ENCODE measurements around the gene SCG3.

Gene SCG3

DNA sequence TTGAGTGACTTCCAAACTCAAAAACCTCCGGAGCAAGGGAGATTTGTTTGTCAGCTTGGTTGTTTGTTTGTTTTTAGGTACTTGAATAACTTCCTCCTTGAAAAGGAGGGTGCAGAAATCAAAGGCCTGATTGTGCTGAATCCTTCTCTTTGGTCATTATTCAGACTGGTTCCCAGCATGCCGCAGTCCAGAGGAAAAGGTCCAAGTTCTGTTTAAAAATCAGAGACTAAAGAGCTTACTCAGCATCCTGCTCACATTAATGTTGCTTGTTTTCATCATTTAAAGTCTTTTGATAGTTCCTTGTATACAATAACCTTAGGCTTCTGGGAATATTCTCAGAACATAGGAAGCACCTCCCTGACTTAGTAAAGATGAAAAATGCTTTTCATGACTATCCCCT lies 982 bp upstream of the SCG3 start:
- no peak for DNase-seq

DNA sequence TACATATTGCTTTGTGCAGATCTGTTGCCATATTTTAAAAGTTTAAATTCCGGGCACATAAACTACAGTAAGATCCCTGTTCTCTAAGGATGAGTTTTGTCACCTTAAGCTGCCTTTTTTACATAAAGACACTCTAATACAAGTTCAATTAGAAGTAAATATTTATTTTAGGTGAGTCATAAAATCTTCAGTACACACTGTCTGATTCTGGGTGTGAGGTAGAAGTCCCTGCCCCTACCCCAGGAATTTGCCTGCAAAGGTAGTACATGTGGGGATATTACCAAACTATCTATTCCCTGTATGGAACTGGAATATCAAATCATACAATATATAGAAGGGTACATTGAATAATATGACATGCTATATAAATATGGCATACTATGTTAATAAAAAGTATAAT lies 6.3 kb downstream of the SCG3 start:
- DNase-seq = no peak

DNA sequence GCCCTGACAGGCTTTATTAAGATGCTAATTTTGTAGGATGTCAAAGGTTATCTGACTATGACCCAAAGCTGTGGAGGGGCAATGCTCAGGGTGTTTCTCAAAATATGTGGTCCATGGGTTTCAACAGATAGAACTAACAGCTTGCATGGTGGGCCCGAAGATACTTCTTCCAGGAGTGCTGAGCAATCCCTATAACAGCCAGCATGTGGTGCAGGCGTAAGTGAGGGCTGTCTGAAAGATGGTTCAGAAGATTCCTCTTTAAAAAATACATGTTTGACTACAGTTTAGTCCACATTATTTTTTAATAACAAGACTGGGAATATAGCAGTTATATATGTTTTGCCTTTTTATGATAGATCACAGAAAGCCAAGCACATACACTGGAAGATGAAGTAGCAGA lies 7.6 kb downstream of the SCG3 start:
- no peak for DNase-seq

DNA sequence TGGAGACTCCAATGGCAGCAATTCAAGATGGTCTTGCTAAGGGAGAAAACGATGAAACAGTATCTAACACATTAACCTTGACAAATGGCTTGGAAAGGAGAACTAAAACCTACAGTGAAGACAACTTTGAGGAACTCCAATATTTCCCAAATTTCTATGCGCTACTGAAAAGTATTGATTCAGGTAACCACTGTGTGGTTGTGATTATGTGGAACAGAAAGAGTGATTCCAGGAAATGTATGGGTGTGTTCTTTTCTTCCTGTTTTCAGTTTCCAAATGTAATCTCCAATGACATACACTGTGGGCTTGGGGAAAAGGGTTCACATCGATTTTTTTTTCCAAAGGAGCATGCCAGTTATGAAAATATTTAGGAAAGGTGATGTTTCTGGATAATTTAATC lies 10.9 kb downstream of the SCG3 start:
- no peak for DNase-seq

DNA sequence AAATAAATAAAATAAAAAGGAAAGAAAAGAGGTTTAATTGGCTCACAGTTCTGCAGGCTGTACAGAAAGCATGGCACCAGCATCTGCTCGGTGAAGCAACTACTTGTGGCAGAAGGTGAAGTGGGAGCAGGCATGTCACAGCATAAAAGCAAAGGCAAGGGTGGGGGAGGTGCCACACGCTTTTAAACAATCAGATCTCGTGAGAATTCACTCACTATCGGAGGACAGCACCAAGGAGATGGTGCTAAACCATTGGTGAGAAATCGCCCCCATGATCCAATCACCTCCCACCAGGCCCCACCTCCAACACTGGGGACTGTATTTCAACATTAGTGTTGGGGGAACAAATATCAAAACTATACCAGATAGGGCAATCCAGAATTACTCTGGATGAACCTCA lies 15.3 kb downstream of the SCG3 start:
- DNase-seq = no peak

DNA sequence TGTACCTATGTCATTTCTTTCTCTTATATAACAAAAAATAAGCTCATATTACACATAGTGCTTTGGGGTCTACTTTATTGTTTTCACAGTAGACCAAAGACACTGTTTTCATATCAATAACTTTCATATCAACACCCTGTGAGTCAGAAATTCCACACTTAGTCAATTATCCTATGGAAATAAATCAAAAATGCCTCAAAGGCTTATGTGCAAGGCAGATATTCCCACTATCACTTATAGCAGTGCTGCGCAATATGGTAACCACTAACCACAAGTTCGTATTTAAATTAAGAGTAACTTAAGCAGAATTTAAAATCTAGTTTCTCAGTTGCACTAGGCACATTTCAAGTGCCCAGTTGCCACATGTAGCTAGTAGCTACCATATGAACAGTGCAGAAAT lies 15.9 kb downstream of the SCG3 start:
- no peak for DNase-seq

DNA sequence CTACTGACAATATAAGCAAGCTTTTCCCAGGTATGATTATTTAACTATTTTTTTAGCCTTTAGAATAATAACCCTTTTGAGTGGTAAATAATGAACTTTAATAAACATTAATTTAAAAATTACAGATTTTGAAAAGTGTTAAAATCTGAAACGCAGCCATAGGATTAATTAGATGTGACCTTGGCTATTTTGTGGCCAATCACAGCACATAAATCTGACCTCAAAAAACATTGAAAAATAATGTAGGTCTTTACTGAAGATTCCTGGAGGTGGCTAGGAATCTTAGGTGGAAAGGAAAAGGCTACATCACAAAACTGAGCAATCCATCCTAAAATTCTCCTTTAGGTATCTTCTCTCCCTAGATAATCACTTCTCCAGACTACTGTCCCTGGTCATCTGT lies 18.1 kb downstream of the SCG3 start:
- no peak for DNase-seq

DNA sequence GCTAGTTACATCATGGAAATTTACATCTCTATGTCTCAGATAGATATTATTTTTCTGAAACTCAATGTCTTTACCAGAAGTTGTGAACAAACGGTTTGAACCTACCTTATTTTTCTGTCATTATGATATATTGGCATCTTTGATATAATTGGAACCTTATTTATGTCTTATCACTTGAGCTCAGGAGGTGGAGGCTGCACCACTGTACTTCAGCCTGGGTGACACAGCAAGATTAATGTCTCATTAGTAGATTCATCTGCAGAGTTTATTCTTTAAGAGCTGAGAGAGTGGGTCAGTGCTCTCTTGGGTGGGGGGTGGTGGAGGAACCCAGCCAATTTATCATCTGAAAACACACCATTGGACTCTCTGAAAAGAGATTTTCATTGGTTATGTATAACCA lies 21.4 kb downstream of the SCG3 start:
- DNase-seq = no peak

DNA sequence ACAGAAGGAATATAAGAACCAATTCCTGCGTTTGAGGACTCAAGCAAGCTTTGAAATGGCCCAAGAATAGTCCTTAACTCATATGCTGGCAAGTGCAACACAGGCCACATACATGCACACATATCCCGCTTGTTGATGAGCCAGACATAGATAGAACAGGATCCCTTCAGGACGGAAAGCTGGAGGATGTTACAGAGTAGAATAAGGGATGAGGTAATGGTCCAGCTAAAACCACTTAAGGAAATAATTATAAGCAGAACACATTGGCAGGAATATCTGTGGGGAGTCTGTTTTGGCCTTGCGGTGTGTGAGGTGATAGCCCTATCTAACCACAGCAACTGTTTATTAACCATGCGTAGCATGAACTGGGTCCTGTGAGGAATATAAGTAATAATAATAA lies 25.0 kb downstream of the SCG3 start:
- DNase-seq = peak in 1 of 2 experiments; percentile 20

DNA sequence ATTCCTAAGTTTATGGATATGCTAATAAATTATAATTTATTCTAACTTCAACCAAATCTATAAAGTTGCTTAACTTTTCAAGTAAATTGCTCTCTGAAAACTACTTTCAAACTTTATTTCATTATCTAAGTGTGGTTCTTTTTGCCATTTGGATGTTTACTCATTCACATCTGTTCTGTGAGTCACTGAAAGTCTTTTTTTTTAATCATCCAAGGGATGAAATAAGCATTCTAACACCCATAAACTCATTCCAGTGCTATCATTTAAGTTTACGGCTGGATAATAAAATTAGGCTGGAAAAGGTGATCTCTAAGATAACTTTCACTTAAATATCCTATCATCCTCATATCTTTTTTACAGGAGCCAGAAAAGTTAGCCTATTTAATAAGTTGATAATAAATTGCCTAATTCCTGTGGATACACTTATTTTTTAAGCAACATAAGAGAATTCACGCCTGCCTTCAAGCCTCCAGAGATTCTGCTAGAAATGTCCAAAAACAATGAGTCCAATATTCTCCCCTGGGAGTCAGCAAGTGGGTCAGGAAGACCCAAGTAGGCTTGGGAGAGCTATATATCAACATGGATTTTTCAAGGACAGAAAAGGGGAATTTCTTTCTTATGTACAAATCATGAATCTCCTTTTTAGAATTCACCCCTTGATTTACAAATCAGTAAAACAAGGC lies 25.8 kb downstream of the SCG3 start:
- no peak for DNase-seq

DNA sequence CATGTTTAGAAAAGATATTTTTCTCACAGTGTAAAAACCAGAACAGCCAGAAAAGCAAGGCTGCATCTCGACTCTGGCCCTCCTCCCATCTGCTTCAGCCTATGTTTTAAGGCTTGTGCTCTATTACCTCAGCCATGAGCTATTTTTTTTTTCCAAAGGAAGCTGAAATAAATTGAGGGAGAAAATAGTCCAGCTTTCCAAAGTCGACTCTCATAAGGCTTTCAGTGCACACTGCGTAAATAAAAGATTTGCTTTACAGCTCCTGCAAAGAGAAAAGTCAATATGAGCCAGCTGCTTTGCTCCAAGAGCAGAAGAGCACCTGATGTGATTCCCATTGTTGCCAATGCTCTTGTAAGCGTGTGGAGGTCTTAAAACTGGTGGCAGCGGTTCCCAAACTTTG lies 26.7 kb downstream of the SCG3 start:
- peak; percentile 50 to 89 for DNase-seq

DNA sequence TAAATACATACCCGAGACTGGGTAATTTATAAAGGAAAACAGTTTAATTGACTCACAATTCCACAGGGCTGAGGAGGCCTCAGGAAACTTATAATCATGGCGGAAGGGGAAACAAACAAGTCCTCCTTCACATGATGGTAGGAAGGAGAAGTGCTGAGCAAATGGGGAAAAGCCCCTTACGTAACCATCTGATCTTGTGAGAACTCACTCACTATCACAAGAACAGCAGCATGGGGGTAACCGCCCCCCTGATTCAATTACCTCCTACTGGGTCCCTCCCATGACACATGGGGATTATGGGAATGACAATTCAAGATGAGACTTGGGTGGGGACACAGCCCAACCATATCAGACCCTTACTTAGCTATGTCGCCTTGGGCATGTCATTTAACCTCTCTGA lies 27.7 kb downstream of the SCG3 start:
- no peak for DNase-seq

DNA sequence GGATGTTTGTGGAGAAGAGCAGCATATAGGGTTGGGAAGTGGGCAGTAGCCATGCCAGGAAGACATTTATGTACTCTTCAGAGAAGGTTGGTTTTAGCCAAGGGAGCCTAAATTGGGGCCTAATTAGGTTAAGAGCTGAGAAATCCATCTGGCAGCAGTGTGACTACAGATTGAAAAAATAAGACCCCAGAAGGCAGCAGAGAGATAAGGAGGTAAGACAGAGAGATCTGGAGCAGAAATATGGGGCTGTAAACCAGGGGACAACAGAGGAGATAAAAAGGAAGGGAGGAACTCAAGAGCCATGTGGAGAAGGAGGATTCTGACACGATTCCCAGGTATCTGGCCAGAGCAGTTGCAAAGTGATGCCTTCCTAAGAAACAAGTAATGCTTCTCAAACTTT lies 32.9 kb downstream of the SCG3 start:
- DNase-seq = no peak

DNA sequence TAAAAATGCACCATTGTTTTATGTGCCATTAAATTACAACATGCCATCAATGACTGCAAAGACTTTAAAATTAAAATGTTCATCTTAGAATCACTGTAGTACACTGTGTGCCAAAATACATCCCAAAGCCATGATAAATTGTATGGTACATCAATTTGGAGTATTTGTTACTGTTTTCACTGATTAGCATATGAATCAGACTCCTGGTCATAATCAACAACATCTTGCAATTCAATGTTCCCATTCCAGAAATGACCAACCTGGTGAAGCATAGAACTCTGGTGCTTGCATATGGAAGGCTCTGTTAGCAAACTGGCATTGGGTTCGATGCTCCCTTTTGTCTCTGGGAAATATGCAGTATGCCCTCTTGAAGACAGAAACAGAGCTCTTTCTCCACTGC lies 33.6 kb downstream of the SCG3 start:
- no peak for DNase-seq

DNA sequence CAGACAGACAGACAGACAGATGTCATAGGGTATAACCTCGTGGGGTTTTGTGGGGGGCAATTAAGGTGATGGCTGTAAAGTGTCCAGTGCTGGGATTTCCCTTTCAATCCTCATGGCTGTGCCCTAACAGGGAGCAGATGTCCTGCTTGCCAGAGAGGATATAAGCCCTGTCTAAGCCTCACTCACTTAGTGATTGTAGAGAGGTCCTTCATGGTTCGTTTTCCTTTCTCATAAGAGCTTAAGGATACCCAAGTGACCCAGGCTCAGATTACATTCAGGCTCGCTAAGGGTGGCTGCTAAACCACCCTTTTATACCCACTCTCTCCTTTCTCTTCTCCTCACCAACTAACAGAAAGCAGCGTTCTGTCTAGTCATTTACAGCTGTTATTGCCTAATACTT lies 36.9 kb downstream of the SCG3 start:
- no peak for DNase-seq

DNA sequence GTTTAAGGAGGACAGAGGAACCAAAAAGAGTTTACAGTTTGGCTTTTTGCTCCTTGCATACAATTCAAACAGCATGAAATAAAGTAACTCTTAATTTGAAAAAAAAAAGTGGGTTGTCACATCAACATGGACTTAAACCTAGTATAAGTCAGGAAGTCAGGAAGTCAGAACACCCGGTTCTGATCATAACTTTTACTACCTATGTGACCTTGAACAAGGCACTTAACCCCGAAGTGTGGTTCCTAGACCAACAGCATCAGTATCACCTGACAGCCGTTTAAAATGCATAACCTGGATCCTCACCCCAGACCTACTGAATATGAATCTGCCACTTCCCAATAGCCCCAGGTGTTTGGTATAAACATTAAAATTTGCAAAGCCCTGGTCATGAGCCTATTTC lies 37.4 kb downstream of the SCG3 start:
- DNase-seq = no peak

DNA sequence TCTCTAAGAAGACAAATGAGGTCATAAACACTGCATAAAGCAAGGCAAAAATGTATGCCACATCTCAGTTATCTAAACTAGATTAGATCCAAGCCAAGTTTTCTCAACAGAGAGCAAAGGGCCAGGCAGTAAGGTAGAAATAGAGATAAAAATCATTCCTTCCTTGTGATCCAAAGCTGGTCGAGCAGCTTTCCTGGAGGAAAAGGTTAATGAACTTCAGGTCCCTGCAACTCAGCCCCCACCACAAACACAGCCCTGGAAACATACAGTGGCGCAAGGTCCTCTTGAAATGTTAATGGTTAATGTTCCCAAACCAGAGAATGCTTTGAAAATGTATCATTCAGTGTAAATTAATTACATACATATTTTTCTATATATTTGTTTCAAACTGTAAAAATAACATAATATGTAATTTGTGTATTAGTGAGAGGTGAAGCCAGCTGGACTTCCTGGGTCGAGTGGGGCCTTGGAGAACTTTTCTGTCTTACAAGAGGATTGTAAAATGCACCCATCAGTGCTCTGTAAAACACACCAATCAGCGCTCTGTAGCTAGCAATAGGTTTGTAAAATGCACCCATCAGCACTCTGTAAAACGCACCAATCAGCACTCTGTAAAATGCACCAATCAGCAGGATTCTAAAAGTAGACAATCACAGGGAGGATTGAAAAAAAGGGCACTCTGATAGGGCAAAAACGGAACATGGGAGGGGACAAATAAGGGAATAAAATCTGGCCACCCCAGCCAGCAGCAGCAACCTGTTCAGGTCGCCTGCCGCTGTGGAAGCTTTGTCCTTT lies 39.1 kb downstream of the SCG3 start:
- DNase-seq = no peak

DNA sequence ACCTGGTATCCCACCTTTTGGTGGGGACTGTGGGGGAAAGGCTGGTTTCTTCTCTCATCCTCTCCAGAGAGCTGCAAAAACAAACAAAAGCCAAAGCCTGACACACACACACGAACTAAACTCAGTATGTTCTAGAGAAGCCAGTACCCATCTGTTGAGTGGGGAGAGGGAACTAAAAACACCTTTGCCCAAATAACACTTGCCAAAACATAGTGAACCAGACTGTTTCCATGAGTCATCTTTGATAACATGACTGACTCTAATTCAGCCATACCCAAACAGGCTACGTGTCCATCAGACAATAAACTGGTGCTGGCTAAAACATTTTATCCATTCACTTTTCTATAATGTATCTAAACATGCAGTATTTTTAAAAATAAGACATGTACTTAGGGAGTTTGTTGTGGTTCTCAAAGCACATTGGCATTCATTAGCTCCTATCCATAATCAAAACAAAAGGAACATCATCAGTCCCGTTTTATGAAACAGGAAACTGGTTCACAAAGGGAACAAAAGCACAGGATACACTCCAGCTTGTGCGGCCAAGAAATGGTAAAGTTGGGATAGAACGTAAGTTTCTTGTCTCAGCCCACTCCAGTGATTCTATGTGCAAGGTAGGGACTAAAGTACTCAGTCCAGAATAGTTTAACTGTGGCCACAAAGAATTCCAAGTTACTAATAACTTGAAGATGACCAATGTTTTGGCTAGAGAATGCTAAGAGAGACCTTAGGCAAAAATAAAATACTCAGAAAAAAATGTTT lies 40.1 kb downstream of the SCG3 start:
- DNase-seq = no peak

DNA sequence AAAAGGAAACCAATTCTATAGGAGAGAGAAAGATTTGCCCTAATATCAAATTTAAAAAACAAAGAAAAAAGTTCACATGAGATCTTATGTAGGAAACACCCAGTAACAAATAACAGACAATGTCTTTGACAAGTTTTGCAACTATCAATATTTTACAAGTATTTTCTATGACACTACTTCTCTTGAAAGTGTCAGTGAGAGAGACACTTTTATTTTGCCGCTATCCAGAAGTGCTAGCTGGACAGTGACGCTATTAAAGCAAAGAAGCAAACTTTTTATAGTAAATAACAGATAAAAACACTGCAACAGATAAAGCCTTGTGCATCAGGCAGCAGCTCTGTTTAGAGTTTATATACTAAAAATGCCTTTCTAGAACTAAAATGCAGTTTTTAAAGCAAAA lies 42.9 kb downstream of the SCG3 start:
- DNase-seq = no peak

DNA sequence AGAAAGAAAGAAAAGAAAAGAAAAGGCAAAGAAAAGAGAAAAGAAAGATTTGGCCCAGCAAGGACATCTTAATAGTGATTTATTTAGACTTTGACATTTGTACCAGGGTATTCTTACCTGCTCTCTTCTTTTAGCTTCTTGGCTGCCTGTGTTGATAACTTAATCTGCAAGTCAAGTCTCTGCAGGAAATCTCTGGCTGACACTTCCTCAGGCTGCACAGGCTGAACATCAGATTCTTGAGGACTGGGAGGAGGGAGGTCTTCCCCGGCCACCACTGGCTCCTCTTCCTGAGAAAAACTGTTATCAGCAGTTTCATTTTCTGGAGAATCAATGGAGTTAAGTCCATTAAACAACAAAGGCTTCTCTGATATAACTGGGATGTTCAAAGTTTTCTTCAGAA lies 43.4 kb downstream of the SCG3 start:
- DNase-seq = no peak

DNA sequence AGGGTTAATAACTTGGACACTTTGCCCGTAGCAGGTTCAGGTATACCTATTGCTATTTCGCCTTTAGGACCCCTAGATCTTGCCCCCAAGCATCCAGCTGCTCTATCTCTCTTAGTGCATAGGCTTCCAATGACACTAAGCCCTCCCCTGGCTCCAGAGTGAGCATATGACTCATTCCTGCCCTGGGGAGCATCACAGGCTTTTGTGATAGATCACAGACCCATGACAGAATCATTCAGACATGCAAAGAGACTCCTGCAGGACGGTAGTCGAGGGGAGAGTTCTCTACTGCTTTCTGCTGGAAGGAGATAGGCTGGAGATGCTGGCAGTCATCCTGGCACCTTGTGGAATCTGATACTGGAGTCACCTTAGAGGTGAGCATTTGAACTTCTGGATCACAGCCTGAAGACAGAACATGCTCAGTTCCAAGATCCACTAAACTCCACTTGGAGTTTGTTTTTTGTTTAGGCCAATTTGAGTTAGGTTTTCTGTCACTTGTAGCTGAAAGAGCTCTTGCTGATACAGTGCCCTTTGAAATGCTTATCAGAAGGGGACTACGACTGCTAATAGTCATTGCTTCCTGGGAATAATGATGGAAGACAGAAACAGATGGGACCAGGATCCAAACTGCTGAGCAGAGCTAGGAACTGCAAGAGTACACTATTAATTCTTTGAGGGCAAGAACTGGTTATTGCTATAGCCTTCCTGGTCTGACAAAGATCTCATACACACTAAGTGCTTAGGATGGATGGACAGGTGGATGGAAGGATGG lies 45.2 kb downstream of the SCG3 start:
- DNase-seq = peak in 1 of 2 experiments; percentile 33

DNA sequence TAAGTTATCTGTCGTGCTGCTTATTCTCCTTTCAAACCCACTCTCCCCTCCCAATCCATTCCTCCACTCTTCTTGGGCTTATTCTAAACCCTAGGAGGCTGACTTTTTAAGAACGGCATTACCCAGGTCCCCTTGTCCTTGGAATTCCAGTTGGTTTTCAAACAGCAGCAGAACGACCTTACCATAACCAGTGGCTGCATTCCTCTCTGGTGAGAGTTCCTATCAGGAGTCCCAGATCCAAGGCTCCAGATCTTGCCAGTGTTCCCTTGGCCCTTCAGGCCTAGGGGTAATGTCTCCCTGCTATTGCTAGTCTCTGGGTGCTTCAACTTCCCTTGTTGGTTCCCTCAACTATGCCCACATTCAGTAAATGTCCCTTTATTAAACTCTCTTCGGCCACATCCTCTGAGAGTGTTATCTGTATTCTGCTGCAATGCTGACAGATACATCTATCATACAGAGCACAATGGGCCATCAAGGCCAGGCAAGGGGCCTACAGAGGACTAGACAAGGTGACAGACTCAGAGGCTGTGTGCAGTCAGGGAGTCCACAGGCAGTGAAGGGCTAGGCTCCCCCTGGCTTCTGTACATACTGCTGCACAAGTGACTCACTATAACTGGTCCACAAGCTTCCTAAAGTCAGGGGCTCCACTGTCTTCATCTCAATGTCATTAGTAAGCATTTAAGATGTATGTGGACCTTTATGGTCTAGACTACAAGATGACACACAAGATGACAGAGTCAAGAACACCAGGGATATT lies 46.0 kb downstream of the SCG3 start:
- no peak for DNase-seq
